MM.1S (cell line): ENCODE results near the gene HRNR.

Source experiments
- CTCF ChIP-seq: fragments of 300-600 bp; sonication (generic); IDR thresholded peaks from 2 replicates; pipeline ENCODE4 v1.5.1; 2016; ENCODE audit warnings: antibody characterized with exemption, low read length, mixed read lengths
- EZH2 ChIP-seq: fragments of 300-600 bp; sonication (generic); optimal IDR thresholded peaks from 2 replicates; pipeline ENCODE3; 2017; ENCODE audit warnings: low read depth, mild to moderate bottlenecking, antibody characterized with exemption, low read length, mixed read lengths

GRCh38 chr1:152244576-152245273 lies 20.7 kb upstream of the HRNR start:
- TF ChIP-seq CTCF: no peak
- no peak for TF ChIP-seq EZH2
